ENCODE data around the gene PAFAH1B2. TPM values are rescaled to one million over a fixed set of nuclear protein-coding genes. Genes with fewer than 3 reads are reported as not detected.
A peak's percentile ranks its signal among the peaks of the same experiment; 100 is the strongest.
"Not testable (repeated sequence)": the region's sequence is repeated elsewhere in the genome, so short reads cannot be mapped to it uniquely, and the experiment has no call there.

PAFAH1B2 gene, protein sequence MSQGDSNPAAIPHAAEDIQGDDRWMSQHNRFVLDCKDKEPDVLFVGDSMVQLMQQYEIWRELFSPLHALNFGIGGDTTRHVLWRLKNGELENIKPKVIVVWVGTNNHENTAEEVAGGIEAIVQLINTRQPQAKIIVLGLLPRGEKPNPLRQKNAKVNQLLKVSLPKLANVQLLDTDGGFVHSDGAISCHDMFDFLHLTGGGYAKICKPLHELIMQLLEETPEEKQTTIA
- total RNA-seq = 10 to 100 TPM; 46.2 to 62.5 TPM
- long read RNA-seq, full-length matches to known transcripts = 4 of 7 reads
- long read RNA-seq, partial matches to known transcripts = 0 of 7 reads
- long read RNA-seq, other reads (novel, unspliced or antisense) = 3 of 7 reads

DNA sequence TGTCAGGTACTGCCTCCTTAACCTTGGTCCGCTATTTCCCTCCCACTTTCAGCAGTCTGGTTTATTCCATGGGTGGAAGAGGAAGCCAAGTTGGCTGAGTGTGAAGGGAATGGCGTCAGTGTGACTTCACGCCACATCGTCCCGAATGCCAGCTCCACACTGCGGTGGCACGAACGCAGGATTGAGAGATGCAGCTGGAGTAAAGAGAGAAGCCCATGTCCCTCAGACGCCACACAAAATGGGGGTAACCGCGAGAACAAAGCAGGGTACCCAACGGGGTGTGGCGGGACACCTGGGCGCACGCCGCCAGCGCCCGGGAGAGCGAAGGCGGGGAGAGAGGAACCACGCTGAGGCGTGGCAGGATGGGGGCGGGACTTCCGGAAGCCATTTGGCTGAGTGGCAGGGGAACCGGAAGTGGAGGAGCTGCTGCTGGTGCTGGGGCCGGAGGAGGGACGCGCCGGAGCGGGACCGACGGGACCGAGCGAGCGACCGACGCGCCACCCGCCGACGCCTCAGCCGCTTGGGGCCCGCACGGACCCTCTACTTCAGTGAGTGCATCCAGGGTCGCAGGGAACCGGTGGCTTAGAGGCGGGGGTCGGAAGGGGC lies at the start of gene PAFAH1B2:
TSS of gene PAFAH1B2 (plus strand) at position 417 of the 606 bp plus-strand sequence. CDS start 8,161 bp downstream, outside the sequence.
- ATAC-seq = peak; percentile 97 to 98
- intact Hi-C loops (cut with DNase I) = loop anchor here in 1 of 2 donors (2.0 kb wide), 1 partner anchor 33 kb away; no protein-coding TSS in a partner anchor
- peak; percentile 97 for DNase-seq

DNA sequence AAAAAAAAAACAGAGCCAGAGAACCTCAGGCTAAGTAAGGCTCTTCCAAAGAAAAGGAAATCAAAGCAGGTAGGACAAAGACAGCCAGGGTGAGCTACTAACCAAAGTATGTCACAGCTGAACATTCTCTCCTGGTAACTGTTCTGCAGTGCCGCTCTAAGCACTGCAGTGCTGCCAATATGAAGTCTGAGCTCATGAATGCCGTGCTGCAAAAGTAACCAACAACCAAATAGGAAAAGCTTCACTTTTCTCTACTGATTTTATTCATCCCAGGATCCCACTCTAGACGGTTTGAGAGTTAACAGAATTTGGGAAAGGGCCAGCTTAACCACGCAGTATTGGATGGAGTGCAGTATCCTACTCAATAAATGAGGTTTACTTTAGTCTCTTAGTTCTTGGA lies 49.3 kb upstream of the PAFAH1B2 start:
- intact Hi-C loops (cut with DNase I) = loop anchor here in 1 of 2 donors (10.0 kb wide), 1 partner anchor 70 kb away; no protein-coding TSS in a partner anchor
- ATAC-seq (no peak), DNase-seq (no peak)

DNA sequence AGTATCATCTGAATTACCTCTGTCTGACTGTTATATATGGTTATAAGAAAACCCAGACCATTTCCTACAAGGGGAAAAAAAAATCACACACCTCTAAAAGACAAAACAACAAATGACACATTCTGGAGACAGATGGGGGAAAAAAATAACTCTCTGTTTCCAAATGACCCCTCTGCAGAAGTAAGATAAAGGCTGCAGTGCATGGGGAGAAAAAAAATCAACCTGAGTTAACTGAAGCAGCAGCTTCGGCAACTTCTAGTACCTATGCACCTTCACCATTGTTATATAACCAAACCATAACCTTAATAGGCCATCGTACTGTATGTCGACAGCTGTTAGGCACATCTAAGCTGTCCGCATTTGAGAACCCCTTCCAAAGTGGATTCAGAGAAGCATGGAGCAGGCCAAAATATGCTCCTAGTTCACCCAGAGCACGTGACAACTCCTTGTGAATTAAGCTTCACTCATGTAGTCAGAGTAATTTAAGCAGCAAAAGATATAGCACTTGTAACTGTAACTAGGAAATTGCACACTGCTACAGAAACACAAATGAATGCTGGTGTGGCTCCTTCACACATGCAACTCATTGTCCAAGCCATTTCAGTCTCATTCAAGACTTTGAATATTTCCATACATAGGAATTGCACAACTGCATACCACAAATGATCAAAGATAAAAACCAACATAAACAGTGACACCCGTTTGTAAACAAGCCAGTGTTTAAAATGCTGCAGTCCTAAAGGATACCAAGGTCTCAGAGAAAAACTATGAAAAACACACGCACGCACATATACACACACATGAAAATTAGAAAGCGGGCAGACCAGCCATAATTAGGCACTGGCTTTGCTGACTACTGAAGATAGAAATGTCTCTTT lies 48.6 kb upstream of the PAFAH1B2 start:
- intact Hi-C loops (cut with DNase I) = loop anchor here in 1 of 2 donors (10.0 kb wide), 1 partner anchor 71 kb away; no protein-coding TSS in a partner anchor
- DNase-seq (no peak), ATAC-seq (no peak)

DNA sequence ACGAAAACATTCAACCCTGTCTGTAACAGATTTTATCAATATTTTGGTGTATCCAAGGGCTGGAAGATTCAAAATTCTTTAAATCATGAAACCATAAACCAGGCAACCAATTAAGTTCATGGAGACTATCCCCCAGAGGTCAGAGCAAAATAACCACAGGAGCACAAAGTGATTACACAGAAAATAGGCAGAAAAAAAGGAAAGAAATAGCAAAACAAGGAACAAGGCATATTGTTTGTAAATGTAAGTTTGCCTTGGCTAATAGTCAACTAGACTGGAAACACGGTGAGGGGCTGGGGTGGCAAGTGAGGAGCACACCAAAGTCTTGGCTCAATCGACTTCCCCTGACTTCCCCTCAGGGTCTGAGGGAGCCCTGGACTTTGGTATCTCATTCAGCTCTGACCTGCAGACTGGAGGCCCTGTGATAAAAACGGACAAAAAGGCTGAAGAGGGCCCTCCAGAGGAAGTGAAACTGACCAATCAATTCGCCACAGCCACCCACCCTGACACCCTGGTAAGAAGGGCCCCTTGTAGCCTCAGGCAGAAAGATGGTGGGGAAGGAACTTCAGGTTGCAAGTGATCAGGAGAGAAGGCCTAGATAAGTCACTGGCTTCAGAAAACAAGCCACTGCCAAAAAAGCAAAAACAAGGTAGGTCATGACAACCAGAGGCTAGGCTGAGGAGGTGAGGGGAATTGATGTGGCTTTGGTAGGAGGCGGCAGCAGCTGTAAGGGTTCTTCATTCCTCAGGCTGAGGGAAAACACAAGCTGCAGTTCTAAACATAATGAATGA lies 47.7 kb upstream of the PAFAH1B2 start:
- intact Hi-C loops (cut with DNase I) = loop anchor here in 1 of 2 donors (10.0 kb wide), 1 partner anchor 72 kb away; no protein-coding TSS in a partner anchor
- DNase-seq (no peak), ATAC-seq (no peak)

DNA sequence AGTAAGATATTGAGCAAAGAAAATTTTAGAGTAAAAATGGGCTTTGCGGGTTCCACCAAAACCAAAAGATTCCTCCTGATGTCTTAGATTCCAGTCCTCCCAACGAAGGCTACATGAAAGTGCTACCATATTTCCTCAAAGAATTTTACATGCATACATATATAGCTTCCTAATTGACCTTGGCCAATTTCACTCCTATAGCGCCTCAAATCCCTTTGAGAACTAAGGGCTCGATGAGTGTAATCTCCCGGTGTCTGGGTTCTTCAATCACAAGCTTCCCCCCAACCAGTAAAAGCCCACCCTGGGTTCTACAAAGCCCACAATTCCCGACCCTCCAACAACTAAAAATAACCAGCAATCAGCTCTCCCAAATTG lies 47.1 kb upstream of the PAFAH1B2 start:
- intact Hi-C loops (cut with DNase I) = loop anchor here in 1 of 2 donors (10.0 kb wide), 1 partner anchor 72 kb away; no protein-coding TSS in a partner anchor
- no peak for DNase-seq
- no peak for ATAC-seq

DNA sequence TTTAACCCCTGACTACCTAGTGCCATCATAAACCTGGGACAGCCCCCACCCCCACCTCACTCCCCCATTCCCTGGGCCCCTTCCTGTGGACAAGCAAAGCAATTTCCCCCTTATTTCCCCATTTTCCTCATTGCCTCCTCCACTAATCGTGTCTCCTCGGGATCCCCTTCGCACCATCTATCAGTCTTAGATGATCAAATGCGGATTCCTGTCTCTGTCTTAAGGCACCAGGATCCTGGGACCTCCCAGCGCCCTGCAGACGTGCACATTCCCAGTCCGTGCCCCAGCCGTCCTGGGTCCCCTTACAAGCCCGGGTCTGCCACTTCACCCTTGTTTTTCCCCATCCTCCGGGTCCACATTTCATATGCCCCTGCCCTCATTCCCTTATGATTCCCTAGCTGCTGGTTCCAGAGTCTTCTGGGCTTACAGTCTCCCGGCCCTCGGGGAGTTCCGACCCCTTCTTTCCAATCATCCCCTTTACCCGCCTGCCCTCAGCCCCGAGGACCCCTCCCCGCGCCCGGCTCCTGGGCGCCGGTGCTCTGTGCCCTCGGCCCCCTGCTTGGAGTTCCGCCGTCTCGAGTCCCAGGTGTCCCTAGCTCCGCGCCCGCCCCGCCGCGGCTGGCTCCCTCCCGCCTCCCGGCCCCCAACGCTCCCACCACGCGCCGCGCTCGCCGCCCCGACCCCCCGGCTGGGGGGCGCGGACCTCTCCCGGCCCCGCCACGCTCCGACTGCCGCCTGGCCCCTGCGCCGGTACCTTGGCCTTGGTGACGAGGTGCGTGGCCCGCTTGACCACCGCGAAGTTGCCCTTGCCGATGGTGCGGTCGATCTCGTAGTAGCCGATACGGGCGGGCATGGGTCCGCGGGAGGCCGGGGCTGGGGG lies 46.5 kb upstream of the PAFAH1B2 start:
- DNase-seq (peak; percentile 34), ATAC-seq (peak; percentile 5 to 9)
- intact Hi-C loops (cut with DNase I) = loop anchor here in 1 of 2 donors (10.0 kb wide), 1 partner anchor 73 kb away; no protein-coding TSS in a partner anchor

DNA sequence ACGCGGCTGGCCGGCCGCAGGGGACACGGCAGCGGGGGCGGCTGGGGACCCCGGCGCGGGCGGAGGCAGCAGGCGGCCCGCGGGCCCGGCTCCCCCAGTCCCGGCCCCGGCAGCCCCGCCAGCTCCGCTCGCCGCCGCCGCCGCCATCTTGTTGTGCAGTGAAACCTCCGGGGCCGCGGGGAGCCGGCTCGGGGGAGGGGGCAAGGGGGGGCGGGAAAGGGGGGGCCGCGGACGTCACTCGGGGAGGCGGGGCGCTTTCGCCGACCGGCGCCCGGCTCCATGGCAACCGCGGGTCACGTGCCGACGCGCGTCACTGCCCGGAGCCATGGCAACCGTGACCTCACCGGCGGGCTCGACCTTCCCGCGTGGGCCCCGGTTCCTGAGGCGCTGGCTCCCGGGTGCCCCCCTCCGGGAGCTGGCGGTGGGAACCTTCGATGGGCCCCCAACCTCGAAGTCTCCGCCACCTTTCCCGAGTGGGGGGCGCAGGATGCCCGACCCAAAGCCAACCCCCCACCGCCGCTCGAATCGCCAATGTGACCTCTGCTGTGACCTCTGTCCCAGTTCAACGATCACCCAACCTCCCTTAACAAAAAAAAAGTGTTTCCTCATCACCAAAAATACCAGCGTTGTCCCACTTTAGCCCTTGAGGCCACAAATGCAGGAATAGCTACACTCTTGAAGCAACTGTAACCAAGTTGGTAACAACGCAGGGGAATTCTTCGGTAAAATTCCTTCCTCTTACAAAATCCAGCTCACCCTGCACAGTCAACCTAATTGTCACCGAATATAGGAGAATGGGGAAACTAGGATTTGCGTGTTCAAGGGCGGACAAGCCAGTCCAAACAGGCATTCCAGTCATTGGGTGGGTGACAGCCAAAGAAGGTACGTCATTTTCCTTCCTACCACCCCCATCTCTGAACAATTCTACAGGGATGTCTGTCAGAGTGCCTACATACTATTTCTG lies 45.5 kb upstream of the PAFAH1B2 start, which contains the start of gene SIK3:
TSS of gene SIK3 (minus strand) at position 160 of the 964 bp plus-strand sequence. CDS start at position 147, 13 bp downstream.
- DNase-seq (peak; percentile 96), ATAC-seq (peak; percentile 93 to 94)
- intact Hi-C loops (cut with DNase I) = loop anchor here in 1 of 2 donors (10.0 kb wide), 1 partner anchor 74 kb away; no protein-coding TSS in a partner anchor

DNA sequence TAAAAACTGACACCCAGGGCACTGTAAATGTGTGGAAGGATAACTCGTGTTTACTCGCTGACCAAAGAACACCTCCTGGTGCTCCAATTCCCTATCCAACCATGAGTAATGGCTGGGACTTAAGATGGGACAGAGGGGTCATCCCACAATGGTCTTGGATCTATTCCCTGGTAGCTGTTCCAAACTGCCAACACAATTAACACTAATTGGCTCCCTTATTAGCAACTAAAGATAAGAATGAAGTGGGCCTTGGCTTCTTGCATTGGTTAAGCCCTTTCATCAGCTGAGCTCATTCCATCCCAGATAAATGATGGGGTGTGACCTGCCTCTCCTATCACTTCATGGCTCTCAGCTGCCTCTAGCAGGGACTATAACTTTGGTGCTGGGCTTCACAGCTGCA lies 44.4 kb upstream of the PAFAH1B2 start:
- ATAC-seq (peak in 1 of 2 donors; percentile 40), DNase-seq (no peak)
- intact Hi-C loops (cut with DNase I) = loop anchor here in 1 of 2 donors (10.0 kb wide), 1 partner anchor 75 kb away; no protein-coding TSS in a partner anchor

DNA sequence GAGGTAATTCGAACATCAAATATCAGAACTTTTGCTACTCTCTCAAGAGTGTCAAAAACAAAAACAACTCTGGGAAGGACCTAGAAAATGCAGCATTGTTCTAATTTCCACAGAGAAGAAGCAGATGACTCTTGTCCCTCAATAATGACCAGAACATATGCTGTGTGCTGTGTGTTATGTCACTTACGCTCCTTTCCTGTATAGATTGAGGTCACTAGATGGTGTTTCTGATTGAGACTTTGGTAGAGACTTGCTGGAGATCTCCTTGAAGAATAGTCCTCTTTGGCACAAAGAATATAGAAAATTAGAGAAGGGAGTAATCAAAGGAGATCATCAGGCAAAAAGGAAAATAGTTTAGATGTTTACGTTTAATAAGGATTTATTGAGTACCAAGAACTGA lies 43.5 kb upstream of the PAFAH1B2 start:
- DNase-seq (no peak), ATAC-seq (no peak)
- intact Hi-C loops (cut with DNase I) = no loop called here

DNA sequence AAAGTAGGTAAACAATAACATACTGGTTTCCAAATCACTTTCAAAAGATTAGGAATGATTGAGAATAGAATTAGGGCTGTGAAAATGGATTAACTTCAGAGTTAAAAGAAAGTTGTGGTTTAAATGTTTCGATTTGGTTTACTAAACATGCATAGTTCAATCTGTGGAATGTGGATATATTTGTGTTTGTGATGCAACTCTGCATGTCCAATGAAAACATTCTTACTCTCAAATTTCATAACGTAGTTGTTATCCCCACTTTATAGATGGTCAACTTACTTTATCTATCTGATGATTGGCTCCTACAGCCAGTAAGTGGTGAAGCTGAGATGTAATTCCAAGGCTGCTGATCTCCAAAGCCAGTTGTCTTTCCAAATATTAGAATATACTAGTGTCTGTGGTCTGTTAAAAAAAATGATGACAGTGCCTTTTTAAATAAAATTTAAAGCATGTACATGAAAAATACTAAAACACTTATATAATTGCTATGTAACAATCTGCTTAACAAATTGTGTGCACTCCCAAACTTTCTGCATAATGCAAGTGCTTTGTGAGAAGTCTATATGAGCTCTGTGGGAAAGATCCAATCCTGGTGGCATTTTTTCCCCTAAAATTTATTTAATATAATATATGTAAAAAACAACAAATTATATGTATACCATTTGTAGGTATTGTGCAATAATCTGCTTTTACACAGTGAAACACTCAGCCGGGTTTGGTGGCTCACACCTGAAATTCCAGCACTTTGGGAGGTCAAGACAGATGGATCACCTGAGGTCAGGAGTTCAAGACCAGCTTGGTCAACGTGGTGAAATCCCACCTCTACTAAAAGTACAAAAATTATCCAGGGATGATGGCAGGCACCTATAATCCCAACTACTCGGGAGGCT lies 36.1 kb upstream of the PAFAH1B2 start:
- intact Hi-C loops (cut with DNase I) = loop anchor here (5.0 kb wide), 3 partner anchors 226 to 316 kb away; partner anchors contain the start of gene APOA5 (in 1 of the 2)
- ATAC-seq (no peak), DNase-seq (no peak)

DNA sequence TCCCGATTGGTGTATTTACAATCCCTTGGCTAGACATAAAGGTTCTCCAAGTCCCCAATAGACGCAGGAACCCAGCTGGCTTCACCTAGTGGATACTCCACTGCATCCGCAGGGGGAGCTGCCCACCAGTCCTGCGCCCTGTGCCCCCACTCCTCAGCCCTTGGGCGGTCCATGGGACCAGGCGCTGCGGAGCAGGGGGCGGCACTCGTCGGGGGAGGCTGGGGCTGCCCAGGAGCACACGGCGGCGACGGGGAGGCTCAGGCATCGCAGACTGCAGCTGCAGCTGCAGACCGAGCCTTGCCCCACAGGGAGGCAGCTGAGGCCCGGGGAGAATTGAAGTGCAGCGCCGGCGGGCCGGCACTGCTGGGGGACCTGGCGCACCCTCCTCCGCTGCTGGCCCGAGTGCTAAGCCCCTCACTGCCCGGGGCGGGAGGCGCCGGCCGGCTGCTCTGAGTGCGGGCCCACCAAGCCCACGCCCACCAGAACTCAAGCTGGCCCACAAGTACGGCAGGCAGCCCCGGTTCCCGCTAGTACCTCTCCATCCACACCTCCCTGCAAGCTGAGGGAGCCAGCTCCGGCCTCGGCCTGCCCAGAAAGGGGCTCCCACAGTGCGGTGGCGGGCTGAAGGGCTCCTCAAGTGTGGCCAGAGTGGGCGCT lies 33.7 kb upstream of the PAFAH1B2 start:
- intact Hi-C loops (cut with DNase I) = no loop called here
- DNase-seq (no peak), ATAC-seq (no peak)

DNA sequence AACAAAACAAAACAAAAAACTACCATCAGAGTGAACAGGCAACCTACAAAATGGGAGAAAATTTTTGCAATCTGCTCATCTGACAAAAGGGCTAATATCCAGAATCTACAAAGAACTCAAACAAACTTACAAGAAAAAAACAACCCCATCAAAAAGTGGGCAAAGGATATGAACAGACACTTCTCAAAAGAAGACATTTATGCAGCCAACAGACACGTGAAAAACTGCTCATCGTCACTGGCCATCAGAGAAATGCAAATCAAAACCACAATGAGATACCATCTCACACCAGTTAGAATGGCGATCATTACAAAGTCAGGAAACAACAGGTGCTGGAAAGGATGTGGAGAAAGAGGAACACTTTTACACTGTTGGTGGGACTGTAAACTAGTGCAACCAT lies 31.6 kb upstream of the PAFAH1B2 start:
- DNase-seq; intact Hi-C loops (cut with DNase I); ATAC-seq: not testable (repeated sequence)

DNA sequence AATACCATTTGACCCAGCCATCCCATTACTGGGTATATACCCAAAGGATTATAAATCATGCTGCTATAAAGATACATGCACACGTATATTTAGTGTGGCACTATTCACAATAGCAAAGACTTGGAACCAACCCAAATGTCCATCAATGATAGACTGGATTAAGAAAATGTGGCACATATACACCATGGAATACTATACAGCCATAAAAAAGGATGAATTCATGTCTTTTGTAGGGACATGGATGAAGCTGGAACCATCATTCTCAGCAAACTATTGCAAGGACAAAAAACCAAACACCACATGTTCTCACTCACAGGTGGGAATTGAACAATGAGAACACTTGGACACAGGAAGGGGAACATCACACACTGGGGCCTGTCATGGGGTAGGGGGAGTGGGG lies 31.1 kb upstream of the PAFAH1B2 start:
- DNase-seq; intact Hi-C loops (cut with DNase I); ATAC-seq: not testable (repeated sequence)

DNA sequence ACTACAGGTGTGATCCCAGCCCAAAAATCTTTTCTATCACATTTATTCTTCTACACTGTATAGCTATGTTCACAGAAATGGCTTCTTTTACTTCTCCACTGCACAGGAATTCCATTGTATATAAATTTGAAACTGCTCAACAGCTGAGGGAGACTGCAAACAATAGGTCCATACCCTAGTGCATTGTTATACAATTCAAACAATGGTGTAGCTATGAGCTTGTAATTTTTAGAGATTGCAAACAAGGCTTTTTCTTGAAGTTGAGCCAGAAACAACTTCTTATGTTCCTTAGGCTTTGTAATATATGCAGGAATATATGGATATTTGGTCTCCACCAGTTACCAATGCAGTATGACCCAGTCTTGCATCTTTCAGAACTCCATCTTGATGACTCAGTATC lies 26.4 kb upstream of the PAFAH1B2 start:
- no peak for ATAC-seq
- DNase-seq = no peak
- intact Hi-C loops (cut with DNase I) = no loop called here

DNA sequence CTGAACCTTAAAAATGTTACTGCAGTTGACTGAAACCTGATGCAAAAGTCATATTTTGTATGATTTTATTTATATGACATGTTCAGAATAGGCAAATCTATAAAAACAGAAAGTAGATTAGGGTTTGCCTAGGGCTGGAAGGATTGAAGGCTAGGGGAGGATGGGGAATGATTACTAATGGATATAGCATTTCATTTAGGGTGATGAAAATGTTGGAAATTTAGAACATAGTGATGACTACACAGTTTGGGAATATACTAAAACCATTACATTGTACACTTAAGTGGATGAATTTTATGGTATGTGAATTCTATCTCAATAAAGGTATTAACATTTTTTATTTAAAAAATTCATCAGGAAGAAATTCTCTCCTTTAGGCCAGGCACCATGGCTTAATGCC lies 22.9 kb upstream of the PAFAH1B2 start:
- DNase-seq = no peak
- no peak for ATAC-seq
- intact Hi-C loops (cut with DNase I) = no loop called here
